Heart left ventricle (tissue), 16 donors: ENCODE data around the gene POU3F1. TPM values are rescaled to one million over a fixed set of nuclear protein-coding genes. Genes with fewer than 3 reads are reported as not detected.

ENCODE experiments used
- ATAC-seq, 4 donors: fragments of 200-7000 bp; cut with Tn5 transposase; one replicate each; pipeline ENCODE4 v1.9.1; 2020 to 2022; ENCODE audit warnings: moderate library complexity in 4 of 4, mild to moderate bottlenecking in 3 of 4, moderate number of reproducible peaks in 1 of 4
- DNase-seq, 5 donors: peaks; one replicate each; pipeline ENCODE4 v3.0.0-alpha.2; 2020
- H3K27ac ChIP-seq, 12 donors: fragments of 200-600 bp; sonication (generic) in 4 of 12; one replicate each; pipeline versions ENCODE4 v1.5.0 to v1.8.0; 2016 to 2022; ENCODE audit warnings: mild to moderate bottlenecking in 2 of 12
- H3K27me3 ChIP-seq, 9 donors: fragments of 200-600 bp; sonication (generic) in 2 of 9; one replicate each; pipeline versions ENCODE4 v1.5.1 to v1.8.0; 2016 to 2022; ENCODE audit warnings: mild to moderate bottlenecking in 3 of 9
- H3K36me3 ChIP-seq, 9 donors: fragments of 200-600 bp; sonication (generic) in 2 of 9; one replicate each; pipeline versions ENCODE4 v1.5.0 to v1.8.0; 2018 to 2022; ENCODE audit warnings: mild to moderate bottlenecking in 2 of 9
- H3K4me1 ChIP-seq, 12 donors: fragments of 200-600 bp; sonication (generic) in 4 of 12; one replicate each; pipeline versions ENCODE4 v1.5.0 to v1.8.0; 2016 to 2022; ENCODE audit warnings: mild to moderate bottlenecking in 3 of 12
- H3K4me3 ChIP-seq, 12 donors: fragments of 200-600 bp; sonication (generic) in 4 of 12; one replicate each; pipeline versions ENCODE4 v1.5.0 to v1.8.0; 2017 to 2022; ENCODE audit warnings: mild to moderate bottlenecking in 9 of 12, moderate library complexity in 4 of 12
- H3K9me3 ChIP-seq, 12 donors: fragments of 200-600 bp; sonication (generic) in 4 of 12; one replicate each; pipeline versions ENCODE4 v1.5.0 to v1.8.0; 2016 to 2022; ENCODE audit warnings: mild to moderate bottlenecking in 1 of 12
- POLR2A ChIP-seq, 2 donors: fragments of 450-650 bp; IDR thresholded peaks; one replicate each; pipeline ENCODE4 v1.6.1; 2017; ENCODE audit warnings: antibody characterized with exemption in 2 of 2, mild to moderate bottlenecking in 2 of 2, moderate library complexity in 2 of 2
- WGBS, 4 donors: extraction: QIAGEN DNeasy Blood & Tissue Kit in 2 of 4; methylation state at CpG; one replicate each; pipeline versions ENCODE4 v1.1.5 to v1.1.7; 2013 to 2018; 5-methylcytosine and 5-hydroxymethylcytosine counted together
- intact Hi-C, 10 donors: fragments of 100-400 bp; cut with DNase I; formaldehyde crosslinking; loops; one replicate each; pipeline versions ENCODE4 v1.11.1 to v1.14.2; 2022
- polyA plus RNA-seq, 2 donors: library from polyadenylated mRNA; stranded (reverse); fragments of 200-250 nt; gene quantifications; one replicate each; pipeline ENCODE4 v1.2.3, GENCODE V29; 2013
- total RNA-seq, 9 donors: library from RNA; depleted of rRNA in 2 of 9; stranded (reverse); fragments of >200 nt in 2 of 9; fragmentation: NEBNext Ultra II Directional in 3 of 9; extraction: Animal tissue kit (Norgen Biotek cat#: 25700) in 3 of 9; gene quantifications; one replicate each; pipeline versions ENCODE4 v1.1.0 to v1.2.4, GENCODE V29; 2016 to 2023
- TF ChIP-seq, protein P1 (sequence below), 12 donors: fragments of 200-600 bp; sonication (generic) in 4 of 12; IDR thresholded peaks; one replicate each; pipeline versions ENCODE4 v1.5.0 to v1.8.0; 2018 to 2022; ENCODE audit warnings: antibody characterized with exemption in 12 of 12, mild to moderate bottlenecking in 5 of 12
- donor health status: ischemic (EF 13 %, LVEDD 7.1; RV severe dilation, severe dysfunction).
- donor health status: healthy with polysubstance abuse.
- donor health status: DM: no; HTN: yes; CAD: no.
- donor health status: DM: no; HTN: no; CAD: no.
- donor health status: ischemic (EF 25% LVEDD 6.9; RV normal size, moderate dysfunction).
- donor health status: ischemic (EF 25% LVEDD 5.7; RV mildly dilated, moderate dysfunction).
- donor health status: healthy.
- donor health status: DM: yes; HTN: yes; CAD: no.
- donor health status: ischemic (EF 35%, LVEDD 5.7; RV mildly dilated, moderate dysfunction).
- donor health status: nonischemic (EF 11% LVEDD 7.7; RV severe dilation, severe dysfunction).
- donor health status: DM: yes; HTN: yes; CAD: no.
- donor health status: PGD.
- donor health status: ischemic (EF 29% LVEDD 5.4; RV normal size, mild dysfunction).
- donor health status: nonischemic (EF 23%, LVEDD 6.1; RV moderate dilation, normal function).

POU3F1 gene
- total and polyA plus RNA-seq, 11 donors, result 0.17 to 0.18 TPM; not detected in 9

DNA sequence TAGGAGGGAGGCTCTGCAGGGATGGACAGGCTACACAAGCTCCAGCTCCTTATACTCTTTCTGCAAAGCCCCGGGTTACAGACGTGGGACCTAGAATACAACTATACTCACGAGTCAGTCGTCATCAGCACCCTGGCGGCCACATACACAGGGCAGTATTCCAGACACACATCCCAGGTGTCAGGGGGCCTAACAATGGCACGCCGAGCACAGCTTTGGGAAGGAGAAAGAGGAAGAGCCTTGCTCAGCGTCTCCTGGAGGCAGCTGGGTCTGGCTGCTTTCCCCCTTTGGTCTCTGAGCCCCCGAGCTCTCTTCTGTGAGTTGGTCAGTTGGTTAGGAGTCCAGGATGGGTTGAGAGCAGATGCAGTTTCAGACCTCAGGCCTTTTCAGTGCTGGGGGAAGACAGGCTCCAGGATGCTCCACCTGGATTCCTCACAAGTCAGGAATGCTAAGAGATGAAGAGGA, 4.5 kb upstream of the POU3F1 start:
- no peak for DNase-seq
- intact Hi-C loops, result loop anchor here in 1 of 10 donors (5.0 kb wide), 1 partner anchor 536 kb away; no protein-coding TSS in a partner anchor
- 61 to 82% (median 67%) methylated on average over 8 to 9 of the region's 9 CpGs for whole genome bisulfite sequencing, 4 donors
- Histone ChIP-seq H3K27me3 (peaks cover 0 to 34% (median 3%) of the 10 kb centered on the region in 9 donors), H3K36me3 (no peaks in the 10 kb centered on the region), H3K27ac (no peak overlapping the region), H3K4me3 (no peak overlapping the region), H3K9me3 (no peaks in the 10 kb centered on the region), H3K4me1 (peaks cover 3 to 17% (median 7%) of the 10 kb centered on the region in 12 donors)
- ATAC-seq, result no peak
- TF ChIP-seq POLR2A (IDR thresholded peaks at IDR 0.05), result no peak
- TF ChIP-seq, protein P1, sequence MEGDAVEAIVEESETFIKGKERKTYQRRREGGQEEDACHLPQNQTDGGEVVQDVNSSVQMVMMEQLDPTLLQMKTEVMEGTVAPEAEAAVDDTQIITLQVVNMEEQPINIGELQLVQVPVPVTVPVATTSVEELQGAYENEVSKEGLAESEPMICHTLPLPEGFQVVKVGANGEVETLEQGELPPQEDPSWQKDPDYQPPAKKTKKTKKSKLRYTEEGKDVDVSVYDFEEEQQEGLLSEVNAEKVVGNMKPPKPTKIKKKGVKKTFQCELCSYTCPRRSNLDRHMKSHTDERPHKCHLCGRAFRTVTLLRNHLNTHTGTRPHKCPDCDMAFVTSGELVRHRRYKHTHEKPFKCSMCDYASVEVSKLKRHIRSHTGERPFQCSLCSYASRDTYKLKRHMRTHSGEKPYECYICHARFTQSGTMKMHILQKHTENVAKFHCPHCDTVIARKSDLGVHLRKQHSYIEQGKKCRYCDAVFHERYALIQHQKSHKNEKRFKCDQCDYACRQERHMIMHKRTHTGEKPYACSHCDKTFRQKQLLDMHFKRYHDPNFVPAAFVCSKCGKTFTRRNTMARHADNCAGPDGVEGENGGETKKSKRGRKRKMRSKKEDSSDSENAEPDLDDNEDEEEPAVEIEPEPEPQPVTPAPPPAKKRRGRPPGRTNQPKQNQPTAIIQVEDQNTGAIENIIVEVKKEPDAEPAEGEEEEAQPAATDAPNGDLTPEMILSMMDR (IDR thresholded peaks at IDR 0.05), result no peak

DNA sequence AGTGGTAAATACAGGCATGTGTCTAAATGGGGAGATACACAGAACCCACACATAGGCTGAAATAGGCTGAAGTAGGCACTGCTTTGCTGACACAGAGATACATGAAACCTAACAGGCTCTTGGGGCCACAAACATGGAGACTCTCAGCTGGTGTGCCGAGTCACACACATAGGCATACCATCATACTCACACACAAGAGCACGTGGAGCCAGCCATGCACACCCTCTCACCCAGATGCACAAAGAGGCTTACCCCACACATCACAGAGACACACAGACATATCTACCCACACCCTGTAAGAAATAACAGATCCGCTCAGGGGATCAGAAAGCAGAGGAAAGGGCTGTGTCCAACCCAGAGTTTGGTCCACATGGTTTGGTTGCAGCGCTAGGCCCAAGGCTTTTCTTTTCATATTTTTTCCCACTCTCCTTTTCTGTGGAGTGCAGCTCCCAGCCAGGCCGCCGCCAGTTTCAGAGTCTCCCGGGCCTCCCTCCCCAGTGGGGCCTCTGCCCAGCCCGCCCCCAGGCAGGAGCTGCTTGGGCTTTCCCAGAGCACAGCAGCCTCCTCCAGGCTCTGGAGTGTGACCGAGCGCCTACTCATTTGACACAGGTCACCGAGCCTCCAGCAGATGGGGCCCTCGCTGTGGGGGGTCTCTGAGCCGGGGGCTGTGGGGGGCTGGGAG, 3.9 kb upstream of the POU3F1 start:
- peaks cover 3 to 23% (median 9%) of the 10 kb centered on the region in 12 donors for H3K4me1 ChIP-seq
- 57 to 61% (median 58%) methylated on average over 13 of the region's 13 CpGs for WGBS, 4 donors
- H3K9me3 ChIP-seq, result no peaks in the 10 kb centered on the region
- DNase-seq (no peak), ATAC-seq (no peak)
- no peak overlapping the region for H3K27ac ChIP-seq
- no peak overlapping the region for H3K4me3 ChIP-seq
- TF ChIP-seq, protein P1 (IDR thresholded peaks at IDR 0.05), result no peak
- TF ChIP-seq POLR2A (IDR thresholded peaks at IDR 0.05), result no peak
- H3K36me3 ChIP-seq, result no peaks in the 10 kb centered on the region
- H3K27me3 ChIP-seq, result peaks cover 3 to 39% (median 6%) of the 10 kb centered on the region in 9 donors
- intact Hi-C loops, result loop anchor here in 1 of 10 donors (5.0 kb wide), 1 partner anchor 537 kb away; no protein-coding TSS in a partner anchor

DNA sequence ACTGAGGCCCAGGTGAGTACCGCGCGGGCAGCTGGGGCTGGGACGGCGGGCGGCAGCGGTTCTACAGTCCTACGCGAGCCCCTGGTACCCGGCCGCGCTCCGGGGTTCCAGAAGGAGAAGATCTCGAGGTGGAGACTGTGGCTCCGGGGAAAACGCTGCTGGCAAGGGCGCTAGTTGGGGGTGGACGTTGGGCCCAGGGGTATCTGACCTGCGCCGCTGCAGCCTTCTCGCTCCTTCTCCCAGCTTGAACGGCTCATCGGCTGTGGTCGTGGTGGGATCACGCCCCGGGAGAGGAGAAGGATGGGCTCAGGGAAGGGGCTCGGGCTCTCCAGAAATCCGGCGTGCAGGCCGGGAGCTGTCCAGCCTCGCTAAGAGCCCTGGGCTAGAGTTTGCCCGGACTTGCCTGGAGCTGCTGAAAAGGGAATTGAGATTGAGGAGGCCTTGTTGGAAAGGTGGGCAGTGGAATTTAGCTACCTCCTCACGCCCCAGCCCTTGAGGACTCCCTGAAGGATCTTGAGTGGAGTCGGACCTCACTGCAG, 1.1 kb upstream of the POU3F1 start:
- Histone ChIP-seq H3K9me3 (no peaks in the 10 kb centered on the region), H3K27ac (peak overlapping the region in 3 of 12 donors; percentile 46 to 72 (median 64)), H3K4me1 (peaks cover 3 to 38% (median 19%) of the 10 kb centered on the region in 12 donors), H3K27me3 (peaks cover 28 to 59% (median 31%) of the 10 kb centered on the region in 9 donors), H3K36me3 (no peaks in the 10 kb centered on the region), H3K4me3 (peak overlapping the region; percentile 30 to 82 (median 66))
- intact Hi-C loops, result loop anchor here in 6 of 10 donors (5.0 to 10.0 kb wide), 4 partner anchors 537 to 787 kb away; no protein-coding TSS in a partner anchor
- WGBS, 4 donors, result 8 to 21% (median 9%) methylated on average over 10 to 34 of the region's 34 CpGs
- no peak for TF ChIP-seq POLR2A (IDR thresholded peaks at IDR 0.05)
- TF ChIP-seq, protein P1 (IDR thresholded peaks at IDR 0.05), result no peak
- DNase-seq (peak in 1 of 5 donors; percentile 64), ATAC-seq (peak in 1 of 4 donors; percentile 11)
